ENCODE data around the gene CDK3. TPM values are rescaled to one million over a fixed set of nuclear protein-coding genes. Genes with fewer than 3 reads are reported as not detected.

Gene CDK3
- total RNA-seq, 1 experiment from 2014 or later, result 11.7 TPM

GRCh38 chr17:75987041-75987440 is 13.6 kb upstream of the CDK3 start:
- Mint-ChIP-seq H3K36me3 (ENCODE audit: insufficient read depth in 1 of 3, low read depth in 3 of 3) (peaks cover 5 to 26% (median 20%) of the 10 kb centered on the region in 3 experiments; a peak in 6 of 7 replicates), H3K27ac (no peak overlapping the region)
- WGBS (ENCODE audit: extremely low coverage, insufficient read length, low lambda C conversion rate), result no CpG with 5 or more reads among the region's 4 CpGs

More at GRCh38 chr17:75987041-75987440, 13.6 kb upstream of the CDK3 start:
- H3K23ac ChIP-seq (ENCODE audit: insufficient read length, low read depth, low read length), result no peak overlapping the region
- no peak overlapping the region for H4K8ac ChIP-seq (replicated peaks; ENCODE audit: insufficient read length, low read depth, low read length)
- no peak overlapping the region for H3K4me2 ChIP-seq (ENCODE audit: insufficient read depth, insufficient read length, low read length)
- H2BK5ac ChIP-seq (ENCODE audit: insufficient read length, low read length), result no peak overlapping the region
- no peak overlapping the region for H3K27ac ChIP-seq (ENCODE audit: insufficient read length, low read depth, low read length)
- H3K4me3 Mint-ChIP-seq, result no peak overlapping the region
- no peak overlapping the region for H3K18ac ChIP-seq (ENCODE audit: insufficient read length, low read depth, low read length)
- H4K91ac ChIP-seq (ENCODE audit: insufficient read length, low read depth, low read length), result no peak overlapping the region
- peaks cover 8% of the 10 kb centered on the region; the same call in 1 of the 2 replicates for H3K4me1 ChIP-seq (ENCODE audit: insufficient read depth, low read length)
- H3K14ac ChIP-seq (ENCODE audit: insufficient read depth, low read length), result no peak overlapping the region
- H3T11ph ChIP-seq (ENCODE audit: low read length), result no peak overlapping the region
- TF ChIP-seq, protein P1, sequence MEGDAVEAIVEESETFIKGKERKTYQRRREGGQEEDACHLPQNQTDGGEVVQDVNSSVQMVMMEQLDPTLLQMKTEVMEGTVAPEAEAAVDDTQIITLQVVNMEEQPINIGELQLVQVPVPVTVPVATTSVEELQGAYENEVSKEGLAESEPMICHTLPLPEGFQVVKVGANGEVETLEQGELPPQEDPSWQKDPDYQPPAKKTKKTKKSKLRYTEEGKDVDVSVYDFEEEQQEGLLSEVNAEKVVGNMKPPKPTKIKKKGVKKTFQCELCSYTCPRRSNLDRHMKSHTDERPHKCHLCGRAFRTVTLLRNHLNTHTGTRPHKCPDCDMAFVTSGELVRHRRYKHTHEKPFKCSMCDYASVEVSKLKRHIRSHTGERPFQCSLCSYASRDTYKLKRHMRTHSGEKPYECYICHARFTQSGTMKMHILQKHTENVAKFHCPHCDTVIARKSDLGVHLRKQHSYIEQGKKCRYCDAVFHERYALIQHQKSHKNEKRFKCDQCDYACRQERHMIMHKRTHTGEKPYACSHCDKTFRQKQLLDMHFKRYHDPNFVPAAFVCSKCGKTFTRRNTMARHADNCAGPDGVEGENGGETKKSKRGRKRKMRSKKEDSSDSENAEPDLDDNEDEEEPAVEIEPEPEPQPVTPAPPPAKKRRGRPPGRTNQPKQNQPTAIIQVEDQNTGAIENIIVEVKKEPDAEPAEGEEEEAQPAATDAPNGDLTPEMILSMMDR (conservative IDR thresholded peaks at IDR 0.05), result no peak
- H3K27me3 Mint-ChIP-seq (ENCODE audit: low read depth), result no peaks in the 10 kb centered on the region
- no peak overlapping the region for H2BK12ac ChIP-seq (ENCODE audit: insufficient read length, low read depth, low read length)
- no peak overlapping the region for H3K9ac ChIP-seq (ENCODE audit: extremely low read depth, insufficient read length, low read length)
- no peak for DNase-seq
- H3K9me3 Mint-ChIP-seq, result no peaks in the 10 kb centered on the region
- peaks cover 24 to 33% of the 10 kb centered on the region in 2 experiments for H3K4me1 Mint-ChIP-seq
- no peak overlapping the region for H2BK20ac ChIP-seq (ENCODE audit: low read depth, low read length, poor library complexity, severe bottlenecking)
- no peaks in the 10 kb centered on the region for H3K27me3 ChIP-seq (ENCODE audit: insufficient read depth, low read length)
- H2BK15ac ChIP-seq (ENCODE audit: low read depth, low read length), result no peak overlapping the region
- H2BK120ac ChIP-seq (ENCODE audit: low read depth, low read length, poor library complexity, severe bottlenecking), result no peak overlapping the region
- no peaks in the 10 kb centered on the region for H3K9me3 ChIP-seq (ENCODE audit: control insufficient read depth, low read depth, low read length)
- no peaks in the 10 kb centered on the region for H4K20me1 ChIP-seq (ENCODE audit: control insufficient read depth, insufficient read depth, insufficient read length)
- H3K56ac ChIP-seq (ENCODE audit: insufficient read length, low read depth, low read length), result no peak overlapping the region
- H3K23me2 ChIP-seq (ENCODE audit: insufficient read length, low read depth, low read length, poor library complexity, severe bottlenecking), result no peaks in the 10 kb centered on the region
- H4K5ac ChIP-seq (ENCODE audit: insufficient read length, low read depth, low read length), result no peak overlapping the region
- H3K79me1 ChIP-seq (ENCODE audit: insufficient read depth, low read depth, low read length, poor library complexity, severe bottlenecking), result no peaks in the 10 kb centered on the region
- H3K79me2 ChIP-seq (ENCODE audit: insufficient read depth, low read length), result peaks cover 2% of the 10 kb centered on the region; the same call in 1 of the 2 replicates
- no peak overlapping the region for H2AK5ac ChIP-seq (ENCODE audit: insufficient read length, low read length)
- no peak overlapping the region for H2AFZ ChIP-seq (ENCODE audit: low read length)
- H3K4ac ChIP-seq (ENCODE audit: low read depth, low read length), result no peak overlapping the region

Data from H9 (cell line).